ENCODE results near the gene DUXB. TPM values are rescaled to one million over a fixed set of nuclear protein-coding genes. Genes with fewer than 3 reads are reported as not detected.
A peak's percentile ranks its signal among the peaks of the same experiment; 100 is the strongest.

The DUXB gene
- total and polyA plus RNA-seq, 12 donors = not detected

DNA sequence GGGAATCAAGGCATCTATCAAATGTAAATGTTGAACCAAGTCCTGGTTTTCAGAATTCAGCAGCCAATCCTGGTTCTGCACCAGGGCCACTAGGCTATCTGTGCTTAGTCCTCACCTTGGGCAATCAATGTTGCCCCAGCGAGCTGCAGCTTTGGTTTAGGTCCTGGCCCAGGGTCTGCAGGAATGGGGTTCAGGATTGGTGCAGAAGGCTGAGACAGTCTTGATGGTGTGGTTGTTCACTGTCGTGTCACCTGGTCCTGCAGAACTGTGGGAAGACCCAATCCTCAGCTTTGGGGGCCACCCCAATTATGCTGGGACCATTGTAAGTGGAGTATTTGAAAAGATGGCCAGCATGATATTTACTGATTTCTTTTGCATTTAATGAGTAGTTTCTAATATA is 43.1 kb downstream of the DUXB start:
- WGBS, 4 donors = 92 to 100% (median 95%) methylated on average over 2 of the region's 2 CpGs
- Histone ChIP-seq H3K9me3 (replicated peaks in 1 of 3) (no peaks in the 10 kb centered on the region), H3K27ac (no peak overlapping the region), H3K27me3 (no peaks in the 10 kb centered on the region), H3K36me3 (replicated peaks in 1 of 2) (peaks cover 0 to 56% of the 10 kb centered on the region in 2 donors), H3K4me3 (no peak overlapping the region), H3K4me1 (replicated peaks in 1 of 2) (peaks cover 0 to 23% of the 10 kb centered on the region in 2 donors)
- intact Hi-C loops (cut with DNase I) = loop anchor here in 1 of 2 donors (10.0 kb wide), 1 partner anchor 107 kb away; no protein-coding TSS in a partner anchor
- no peak for DNase-seq
- TF ChIP-seq POLR2A (IDR thresholded peaks at IDR 0.05) = no peak
- TF ChIP-seq, protein P1, sequence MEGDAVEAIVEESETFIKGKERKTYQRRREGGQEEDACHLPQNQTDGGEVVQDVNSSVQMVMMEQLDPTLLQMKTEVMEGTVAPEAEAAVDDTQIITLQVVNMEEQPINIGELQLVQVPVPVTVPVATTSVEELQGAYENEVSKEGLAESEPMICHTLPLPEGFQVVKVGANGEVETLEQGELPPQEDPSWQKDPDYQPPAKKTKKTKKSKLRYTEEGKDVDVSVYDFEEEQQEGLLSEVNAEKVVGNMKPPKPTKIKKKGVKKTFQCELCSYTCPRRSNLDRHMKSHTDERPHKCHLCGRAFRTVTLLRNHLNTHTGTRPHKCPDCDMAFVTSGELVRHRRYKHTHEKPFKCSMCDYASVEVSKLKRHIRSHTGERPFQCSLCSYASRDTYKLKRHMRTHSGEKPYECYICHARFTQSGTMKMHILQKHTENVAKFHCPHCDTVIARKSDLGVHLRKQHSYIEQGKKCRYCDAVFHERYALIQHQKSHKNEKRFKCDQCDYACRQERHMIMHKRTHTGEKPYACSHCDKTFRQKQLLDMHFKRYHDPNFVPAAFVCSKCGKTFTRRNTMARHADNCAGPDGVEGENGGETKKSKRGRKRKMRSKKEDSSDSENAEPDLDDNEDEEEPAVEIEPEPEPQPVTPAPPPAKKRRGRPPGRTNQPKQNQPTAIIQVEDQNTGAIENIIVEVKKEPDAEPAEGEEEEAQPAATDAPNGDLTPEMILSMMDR (IDR thresholded peaks at IDR 0.05) = no peak

DNA sequence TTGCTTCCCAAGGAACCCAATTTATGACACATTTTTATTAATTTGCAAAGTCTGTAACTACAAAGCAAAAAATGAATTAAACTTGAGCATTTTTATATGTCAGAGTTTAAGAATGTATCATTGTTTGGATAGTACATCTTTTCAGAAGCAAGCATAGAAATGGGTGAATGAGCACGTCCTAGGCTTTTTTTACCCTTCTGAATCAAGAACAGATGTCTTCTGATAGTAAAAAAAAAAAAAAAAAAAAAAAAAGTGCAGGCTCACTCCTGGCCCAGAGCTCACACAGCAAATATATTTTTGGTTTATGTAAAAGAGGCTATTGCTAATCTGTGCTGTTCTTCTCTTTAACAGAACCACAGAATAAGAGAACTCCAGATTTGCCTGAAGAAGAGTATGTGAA is 47.3 kb downstream of the DUXB start:
- WGBS, 4 donors = 48 to 64% (median 56%) methylated on average over 1 of the region's 1 CpG
- Histone ChIP-seq H3K27ac (no peak overlapping the region), H3K36me3 (replicated peaks in 1 of 2) (peaks cover 0 to 52% of the 10 kb centered on the region in 2 donors), H3K4me3 (no peak overlapping the region), H3K9me3 (replicated peaks in 1 of 3) (no peaks in the 10 kb centered on the region), H3K4me1 (replicated peaks in 1 of 2) (peaks cover 23 to 57% of the 10 kb centered on the region in 2 donors), H3K27me3 (no peaks in the 10 kb centered on the region)
- TF ChIP-seq, protein P1 (IDR thresholded peaks at IDR 0.05) = no peak
- no peak for TF ChIP-seq POLR2A (IDR thresholded peaks at IDR 0.05)
- no peak for DNase-seq
- intact Hi-C loops (cut with DNase I) = loop anchor here in 1 of 2 donors (10.0 kb wide), 1 partner anchor 111 kb away; no protein-coding TSS in a partner anchor

DNA sequence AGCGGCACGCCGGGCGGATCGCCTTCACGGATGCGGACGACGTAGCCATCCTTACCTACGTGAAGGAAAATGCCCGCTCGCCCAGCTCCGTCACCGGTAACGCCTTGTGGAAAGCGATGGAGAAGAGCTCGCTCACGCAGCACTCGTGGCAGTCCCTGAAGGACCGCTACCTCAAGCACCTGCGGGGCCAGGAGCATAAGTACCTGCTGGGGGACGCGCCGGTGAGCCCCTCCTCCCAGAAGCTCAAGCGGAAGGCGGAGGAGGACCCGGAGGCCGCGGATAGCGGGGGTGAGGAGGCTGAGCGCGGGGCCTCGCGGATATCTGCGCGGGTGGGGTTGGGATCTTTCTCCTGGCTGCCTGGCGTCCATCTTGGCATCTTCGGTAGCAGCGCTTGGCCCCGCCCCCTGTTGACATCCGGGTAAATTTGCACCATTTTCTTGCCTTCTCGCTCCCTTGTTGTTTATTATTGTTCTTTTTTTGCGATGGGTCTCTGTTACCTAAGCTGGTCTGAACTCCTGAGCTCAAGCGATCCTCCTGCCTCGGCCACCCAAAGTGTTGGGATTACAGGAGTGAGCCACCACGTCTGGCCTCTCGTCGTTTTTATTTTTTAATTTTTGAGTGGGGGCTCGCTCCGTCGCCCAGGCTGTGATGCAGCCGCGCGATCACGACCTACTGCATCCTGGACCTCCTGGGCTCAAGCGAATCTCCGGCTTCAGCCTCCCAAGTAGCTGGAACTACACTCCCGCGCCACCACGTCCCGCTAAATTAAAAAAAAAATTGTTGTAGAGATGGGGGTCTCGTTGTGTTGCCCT is 52.8 kb downstream of the DUXB start:
- Histone ChIP-seq H3K27ac (peak overlapping the region; percentile 90 to 98 (median 96)), H3K4me1 (replicated peaks in 1 of 2) (peaks cover 23 to 55% of the 10 kb centered on the region in 2 donors), H3K4me3 (peak overlapping the region; percentile 78 to 97 (median 92)), H3K9me3 (replicated peaks in 1 of 3) (no peaks in the 10 kb centered on the region), H3K27me3 (no peaks in the 10 kb centered on the region), H3K36me3 (replicated peaks in 1 of 2) (peaks cover 0 to 6% of the 10 kb centered on the region in 2 donors)
- peak; percentile 78 to 93 (median 87) for DNase-seq
- intact Hi-C loops (cut with DNase I) = no loop called here
- 0 to 1% (median 0%) methylated on average over 28 to 62 of the region's 62 CpGs for WGBS, 4 donors
- peak in 1 of 2 donors; percentile 43 for TF ChIP-seq POLR2A (IDR thresholded peaks at IDR 0.05)
- TF ChIP-seq, protein P1 (IDR thresholded peaks at IDR 0.05) = no peak

DNA sequence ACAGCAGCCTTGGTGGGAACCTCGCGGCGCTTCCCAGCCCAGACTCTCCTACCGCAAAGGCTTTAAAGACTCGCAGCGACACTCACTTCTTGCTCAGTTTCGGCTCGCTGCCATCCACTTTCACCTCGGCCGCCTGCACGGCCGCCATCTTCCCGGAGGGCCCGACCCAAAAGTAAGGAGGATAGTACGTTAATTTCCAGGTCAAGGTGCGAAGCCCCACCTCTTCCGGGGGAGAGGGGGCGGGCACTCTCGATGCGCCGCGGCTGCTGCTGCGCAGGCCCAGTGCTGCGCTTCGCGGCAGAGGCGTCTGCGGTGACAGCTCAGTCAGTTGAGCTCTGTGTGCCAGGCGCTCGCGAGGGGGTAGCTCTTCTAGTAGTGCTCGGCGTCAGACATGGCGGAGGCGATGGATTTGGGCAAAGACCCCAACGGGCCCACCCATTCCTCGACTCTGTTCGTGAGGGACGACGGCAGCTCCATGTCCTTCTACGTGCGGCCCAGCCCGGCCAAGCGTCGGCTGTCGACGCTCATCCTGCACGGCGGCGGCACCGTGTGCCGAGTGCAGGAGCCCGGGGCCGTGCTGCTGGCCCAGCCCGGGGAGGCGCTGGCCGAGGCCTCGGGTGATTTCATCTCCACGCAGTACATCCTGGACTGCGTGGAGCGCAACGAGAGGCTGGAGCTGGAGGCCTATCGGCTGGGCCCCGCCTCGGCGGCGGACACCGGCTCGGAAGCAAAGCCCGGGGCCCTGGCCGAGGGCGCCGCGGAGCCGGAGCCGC is 53.6 kb downstream of the DUXB start, which contains the start of the genes KARS1 and TERF2IP:
TSS of gene KARS1 (minus strand) at position 174 of the 773 bp plus-strand sequence. CDS start at position 148, 26 bp downstream.
TSS of gene TERF2IP (plus strand) at position 282 of the 773 bp plus-strand sequence. CDS start at position 392, 110 bp downstream.
- TF ChIP-seq, protein P1 (IDR thresholded peaks at IDR 0.05) = no peak
- TF ChIP-seq POLR2A (IDR thresholded peaks at IDR 0.05) = peak; percentile 92 to 98
- peaks cover 0 to 14% of the 10 kb centered on the region in 2 donors for H3K36me3 ChIP-seq (replicated peaks in 1 of 2)
- H3K9me3 ChIP-seq (replicated peaks in 1 of 3) = no peaks in the 10 kb centered on the region
- peak; percentile 92 to 96 (median 94) for DNase-seq
- H3K27me3 ChIP-seq = no peaks in the 10 kb centered on the region
- peak within 1 kb of the TSS; percentile 90 to 98 (median 96) for H3K27ac ChIP-seq
- H3K4me1 ChIP-seq (replicated peaks in 1 of 2) = peaks cover 23 to 47% of the 10 kb centered on the region in 2 donors
- intact Hi-C loops (cut with DNase I) = no loop called here
- H3K4me3 ChIP-seq = peak within 1 kb of the TSS; percentile 78 to 97 (median 92)
- 0 to 2% (median 0%) methylated on average over 14 to 76 of the region's 76 CpGs for WGBS, 4 donors

All from adrenal gland (tissue), 12 donors.